Fibroblast of mammary gland (primary cell): Measurements from ENCODE around the gene SCN1A.
"Not testable (repeated sequence)": the region's sequence is repeated elsewhere in the genome, so short reads cannot be mapped to it uniquely, and the experiment has no call there.

Source experiments
- DNase-seq: peaks from one replicate; pipeline ENCODE4 v3.0.0-alpha.2; 2010; ENCODE audit warnings: low read depth
- H3K4me3 ChIP-seq: 2 replicates; pipeline ENCODE4 v1.5.1; 2011; ENCODE audit warnings: low read depth, mild to moderate bottlenecking, low read length, moderate library complexity; ENCODE audit not compliant: control insufficient read depth
- TF ChIP-seq, protein P1 (sequence below): conservative IDR thresholded peaks from 2 replicates; pipeline ENCODE4 v1.5.1; 2011; ENCODE audit warnings: low read depth, low read length, inconsistent platforms; ENCODE audit not compliant: control insufficient read depth, insufficient read depth

SCN1A gene

DNA sequence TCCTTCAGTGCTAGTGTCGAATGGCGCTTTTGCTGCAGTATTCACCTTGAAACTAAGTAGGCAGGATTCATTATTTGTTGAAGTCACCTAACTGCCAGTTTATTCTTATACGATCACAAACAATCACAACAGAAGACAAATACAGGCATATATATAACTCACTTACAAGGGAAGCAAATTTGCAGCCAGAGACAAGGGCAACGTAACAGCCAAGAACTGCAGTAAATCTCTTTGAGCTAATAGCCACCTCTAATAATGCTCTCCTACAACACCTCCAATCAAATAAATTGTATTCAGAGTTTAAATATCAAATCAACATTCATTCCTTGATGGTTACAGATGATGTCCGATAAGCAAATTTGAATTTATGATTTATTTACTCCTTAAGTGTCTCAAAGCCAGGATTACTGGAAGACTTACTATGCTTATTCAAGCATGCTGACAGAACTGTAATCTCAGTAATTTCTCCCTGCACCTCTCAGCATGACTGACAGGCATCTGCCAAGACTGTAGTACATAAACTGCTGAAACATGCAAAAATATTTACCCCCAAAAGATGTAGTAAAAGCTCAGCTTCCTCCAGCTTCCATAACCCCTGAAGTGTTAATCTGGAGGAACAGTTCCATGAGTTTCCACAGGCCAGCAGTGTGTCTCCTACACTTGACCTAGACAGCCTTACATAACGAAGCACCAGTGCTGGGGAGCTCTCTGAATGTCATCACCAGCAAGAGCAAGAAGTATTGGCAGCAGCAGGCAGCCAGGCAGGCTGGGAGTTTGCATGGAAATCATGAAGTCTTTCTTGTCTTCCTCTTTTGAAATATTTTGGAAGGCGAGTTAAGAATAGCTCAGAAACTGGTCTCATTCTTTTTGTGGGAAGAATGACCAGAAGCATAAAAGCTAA is 20.9 kb upstream of the SCN1A start:
- TF ChIP-seq, protein P1, sequence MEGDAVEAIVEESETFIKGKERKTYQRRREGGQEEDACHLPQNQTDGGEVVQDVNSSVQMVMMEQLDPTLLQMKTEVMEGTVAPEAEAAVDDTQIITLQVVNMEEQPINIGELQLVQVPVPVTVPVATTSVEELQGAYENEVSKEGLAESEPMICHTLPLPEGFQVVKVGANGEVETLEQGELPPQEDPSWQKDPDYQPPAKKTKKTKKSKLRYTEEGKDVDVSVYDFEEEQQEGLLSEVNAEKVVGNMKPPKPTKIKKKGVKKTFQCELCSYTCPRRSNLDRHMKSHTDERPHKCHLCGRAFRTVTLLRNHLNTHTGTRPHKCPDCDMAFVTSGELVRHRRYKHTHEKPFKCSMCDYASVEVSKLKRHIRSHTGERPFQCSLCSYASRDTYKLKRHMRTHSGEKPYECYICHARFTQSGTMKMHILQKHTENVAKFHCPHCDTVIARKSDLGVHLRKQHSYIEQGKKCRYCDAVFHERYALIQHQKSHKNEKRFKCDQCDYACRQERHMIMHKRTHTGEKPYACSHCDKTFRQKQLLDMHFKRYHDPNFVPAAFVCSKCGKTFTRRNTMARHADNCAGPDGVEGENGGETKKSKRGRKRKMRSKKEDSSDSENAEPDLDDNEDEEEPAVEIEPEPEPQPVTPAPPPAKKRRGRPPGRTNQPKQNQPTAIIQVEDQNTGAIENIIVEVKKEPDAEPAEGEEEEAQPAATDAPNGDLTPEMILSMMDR = no peak
- no peak for DNase-seq
- no peak overlapping the region for H3K4me3 ChIP-seq

DNA sequence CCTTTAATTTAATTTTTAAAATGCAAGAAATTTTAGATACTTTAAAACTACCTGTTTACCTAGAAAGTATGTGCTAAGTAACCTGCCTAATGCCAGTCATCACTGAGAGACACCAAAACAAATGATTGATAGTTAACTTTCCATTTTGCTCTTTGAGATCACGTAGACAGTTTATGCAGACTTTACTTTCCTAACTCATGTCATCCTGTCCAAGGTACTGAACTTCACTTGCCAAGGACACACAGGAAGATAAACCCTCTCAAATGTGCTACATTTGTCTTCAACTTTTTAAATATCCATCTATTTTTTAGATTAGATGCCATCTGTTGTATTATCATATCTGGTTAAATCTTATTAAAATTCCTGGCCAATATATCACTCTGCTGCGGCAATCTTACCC is 20.1 kb upstream of the SCN1A start:
- TF ChIP-seq, protein P1 = no peak
- no peak for DNase-seq
- no peak overlapping the region for H3K4me3 ChIP-seq

DNA sequence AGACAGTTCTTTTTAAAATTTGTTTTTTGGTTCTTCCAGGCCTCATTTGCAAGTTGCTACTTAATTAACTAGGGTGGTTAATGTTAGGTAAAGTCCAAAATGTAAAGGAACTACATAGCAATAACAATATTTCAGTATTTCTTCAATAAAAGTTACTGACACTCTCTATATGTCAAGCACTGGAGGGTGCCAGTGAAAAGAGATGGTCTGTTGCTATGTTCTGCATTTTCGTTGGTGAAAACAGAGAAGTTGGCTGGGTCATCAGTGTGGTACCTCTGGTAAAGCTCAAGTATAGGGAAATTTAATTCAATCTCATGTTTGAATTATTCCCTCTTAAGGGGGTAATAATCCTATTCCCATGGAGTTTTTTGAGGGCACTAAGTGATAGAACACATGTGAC is 16.3 kb upstream of the SCN1A start:
- DNase-seq = no peak
- TF ChIP-seq, protein P1 = no peak
- no peak overlapping the region for H3K4me3 ChIP-seq

DNA sequence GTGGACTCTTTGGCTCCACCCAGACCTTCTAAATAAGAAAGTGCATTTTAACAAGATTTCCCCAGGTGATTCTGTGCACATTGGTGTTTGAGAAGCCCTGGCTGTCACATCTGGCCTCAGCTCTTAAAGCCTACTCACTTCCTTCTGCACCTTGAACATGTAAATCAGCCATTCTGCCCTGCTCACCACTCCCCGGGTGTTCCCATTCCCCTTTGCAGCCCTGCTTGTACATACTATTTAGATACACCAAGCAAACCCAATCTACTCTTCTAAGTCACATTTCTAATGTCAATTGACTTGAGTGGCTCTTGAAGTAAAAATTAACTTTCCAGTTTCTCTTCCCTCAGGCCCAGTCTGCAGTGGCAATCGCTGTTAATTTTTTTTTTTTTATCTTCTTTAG is 13.1 kb upstream of the SCN1A start:
- no peak for DNase-seq
- no peak overlapping the region for H3K4me3 ChIP-seq
- TF ChIP-seq, protein P1 = no peak

DNA sequence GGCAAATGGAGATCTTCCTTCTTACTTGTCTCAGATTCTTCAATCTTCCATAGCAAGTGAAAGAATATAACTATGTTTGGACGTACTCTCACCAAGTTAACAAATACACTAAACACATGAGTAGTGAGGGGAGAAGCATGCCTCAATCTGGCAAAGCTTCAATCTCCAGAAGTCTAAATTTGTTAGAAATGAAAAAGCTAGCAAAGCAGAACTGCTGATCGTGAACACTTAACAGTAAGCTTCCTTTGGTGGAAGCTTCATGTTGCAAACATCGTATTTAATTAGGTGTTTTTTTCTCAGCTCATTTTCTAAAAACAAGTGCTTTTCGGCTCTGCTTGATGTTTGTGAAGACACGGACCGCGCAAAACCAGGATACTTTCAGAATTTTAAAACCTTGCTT is 12.7 kb upstream of the SCN1A start:
- no peak overlapping the region for H3K4me3 ChIP-seq
- DNase-seq = no peak
- TF ChIP-seq, protein P1 = no peak

DNA sequence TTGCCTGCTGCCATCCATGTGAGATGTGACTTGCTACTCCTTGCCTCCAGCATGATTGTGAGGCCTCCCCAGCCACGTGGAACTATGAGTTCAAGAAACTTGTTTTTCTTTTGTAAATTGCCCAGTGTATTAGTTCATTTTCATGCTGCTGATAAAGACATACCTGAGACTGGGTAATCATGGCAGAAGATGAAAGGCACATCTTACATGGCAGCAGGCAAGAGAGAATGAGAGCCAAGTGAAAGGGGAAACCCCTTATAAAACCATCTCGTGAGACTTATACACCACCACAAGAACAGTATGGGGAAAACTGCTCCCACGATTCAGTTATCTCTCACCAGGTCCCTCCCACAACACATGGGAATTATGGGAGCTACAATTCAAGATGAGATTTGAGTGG is 11.7 kb upstream of the SCN1A start:
- not testable (repeated sequence) for H3K4me3 ChIP-seq, DNase-seq

DNA sequence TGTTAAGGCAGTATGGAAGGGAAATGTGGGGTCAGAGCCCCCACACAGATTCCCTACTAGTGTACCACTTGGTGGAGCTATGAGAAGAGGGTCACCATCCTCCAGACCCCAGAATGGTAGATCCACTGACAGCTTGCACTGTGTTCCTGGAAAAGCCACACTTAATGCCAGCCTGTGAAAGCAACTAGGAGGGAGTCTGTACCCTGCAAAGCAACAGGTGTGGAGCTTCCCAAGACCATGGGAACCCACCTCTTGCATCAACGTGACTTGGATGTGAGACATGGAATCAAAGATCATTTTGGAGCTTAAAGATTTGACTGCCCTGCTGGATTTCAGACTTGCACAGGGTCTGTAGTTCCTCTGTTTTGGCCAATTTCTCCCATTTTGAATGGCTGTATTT is 10.8 kb upstream of the SCN1A start:
- no peak for DNase-seq
- TF ChIP-seq, protein P1 = no peak
- H3K4me3 ChIP-seq = no peak overlapping the region
